Measurements from ENCODE around the gene SPTBN1. TPM values are rescaled to one million over a fixed set of nuclear protein-coding genes. Genes with fewer than 3 reads are reported as not detected.
A peak's percentile ranks its signal among the peaks of the same experiment; 100 is the strongest.

The SPTBN1 gene
- total and polyA plus RNA-seq, 2 of the 13 experiments (the other 11 are each of a cell fraction or from before 2014, with no cell fraction given) = 123 to 299 TPM

DNA sequence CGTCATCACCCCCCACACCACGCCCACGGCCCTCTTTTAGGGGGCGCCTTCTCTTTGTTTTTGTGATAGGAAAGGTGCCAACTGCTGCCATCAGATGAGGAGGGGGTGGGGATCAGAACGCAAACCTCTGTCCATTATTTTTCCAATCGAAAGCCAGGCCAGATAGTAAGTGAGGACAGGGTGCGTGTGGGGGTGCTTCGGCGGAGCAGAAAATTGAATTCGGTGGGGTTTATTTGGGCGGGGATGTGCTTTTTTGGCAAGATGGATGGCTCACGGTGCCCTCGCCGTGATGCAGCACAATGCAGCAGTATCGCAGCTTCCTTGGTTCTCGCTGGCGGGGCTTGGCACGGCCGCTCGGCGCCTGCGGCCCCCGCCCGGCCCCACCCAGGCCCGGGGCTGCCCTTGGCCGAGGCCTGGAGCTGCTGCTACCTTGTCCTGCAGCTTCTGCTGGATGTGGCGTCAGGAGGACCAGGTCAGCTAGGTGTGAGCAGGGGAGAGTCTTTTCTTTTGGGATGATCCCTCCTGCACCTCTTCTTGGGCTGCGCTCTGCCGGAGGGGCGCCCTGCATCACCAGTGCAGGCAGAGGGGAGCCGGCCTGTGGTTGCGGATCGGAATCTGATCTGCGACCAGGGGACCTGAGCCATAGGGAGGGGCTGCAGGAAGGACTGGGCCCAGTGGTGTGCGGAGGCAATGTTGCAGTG is 1.3 kb downstream of the SPTBN1 start (continued):
- no peak for TF ChIP-seq CREBL2 (CRISPR knock-in tag; IDR thresholded peaks at IDR 0.05; ENCODE audit: borderline replicate concordance)
- no peak for TF ChIP-seq SP1 (IDR thresholded peaks at IDR 0.05)
- TF ChIP-seq SP1 (CRISPR knock-in tag; IDR thresholded peaks at IDR 0.05) = no peak
- no peak; the same call in 1 of the 2 replicates for TF ChIP-seq RNF2 (conservative IDR thresholded peaks at IDR 0.05; ENCODE audit: low read depth)
- TF ChIP-seq CC2D1A (CRISPR knock-in tag; IDR thresholded peaks at IDR 0.05) = no peak
- no peak for TF ChIP-seq ZNF276 (CRISPR knock-in tag; IDR thresholded peaks at IDR 0.05; ENCODE audit: low read depth)
- TF ChIP-seq TCF7 (IDR thresholded peaks at IDR 0.05; ENCODE audit: low read depth) = no peak
- no peak for TF ChIP-seq ZNF317 (CRISPR knock-in tag; IDR thresholded peaks at IDR 0.05)
- no peak for TF ChIP-seq MAFF (IDR thresholded peaks at IDR 0.05; ENCODE audit: low read depth, low read length)
- TF ChIP-seq SRSF4 (IDR thresholded peaks at IDR 0.05; ENCODE audit: low read depth, low read length, poor library complexity, severe bottlenecking) = no peak
- no peak for TF ChIP-seq JUND (CRISPR knock-in tag; IDR thresholded peaks at IDR 0.05)
- no peak for TF ChIP-seq LRRFIP1 (CRISPR knock-in tag; conservative IDR thresholded peaks at IDR 0.05)
- TF ChIP-seq RCOR2 (CRISPR knock-in tag; IDR thresholded peaks at IDR 0.05) = no peak
- TF ChIP-seq EP300 (IDR thresholded peaks at IDR 0.05; ENCODE audit: low read depth in 2 of 2, low read length in 2 of 2) = 0 out of 4 replicates have a peak, but pooled peaks of 1 of the 2 experiments have one; percentile 9
- TF ChIP-seq EP300 (CRISPR knock-in tag; IDR thresholded peaks at IDR 0.05; ENCODE audit: borderline replicate concordance) = no peak
- peak; percentile 32; the same call in 1 of the 2 replicates for TF ChIP-seq ZNF350 (CRISPR knock-in tag; IDR thresholded peaks at IDR 0.05; ENCODE audit: borderline replicate concordance, low read depth)
- no peak for TF ChIP-seq PCBP2 (optimal IDR thresholded peaks at IDR 0.05; ENCODE audit: low read depth, low read length, poor library complexity, severe bottlenecking)
- no peak for TF ChIP-seq ZNF160 (CRISPR knock-in tag; IDR thresholded peaks at IDR 0.05)
- TF ChIP-seq PCBP1 (IDR thresholded peaks at IDR 0.05; ENCODE audit: borderline replicate concordance, low read depth, low read length) = no peak
- TF ChIP-seq ZNF704 (CRISPR knock-in tag; IDR thresholded peaks at IDR 0.05; ENCODE audit: borderline replicate concordance) = peak; percentile 50; the same call in 1 of the 2 replicates
- peak; percentile 46; the same call in 1 of the 2 replicates for TF ChIP-seq KDM5A (IDR thresholded peaks at IDR 0.05; ENCODE audit: borderline replicate concordance, low read length)
- TF ChIP-seq ZNF414 (CRISPR knock-in tag; IDR thresholded peaks at IDR 0.05) = 0 out of 2 replicates have a peak, but pooled peaks have one; percentile 45
- peak; percentile 66 for TF ChIP-seq HNRNPLL (IDR thresholded peaks at IDR 0.05; ENCODE audit: low read depth, low read length, poor library complexity, severe bottlenecking)
- no peak for TF ChIP-seq CHD2 (IDR thresholded peaks at IDR 0.05; ENCODE audit: low read depth, low read length)
